Stimulated activated CD8-positive, alpha-beta memory T cell treated with anti-CD3 and anti-CD28 coated beads, Interleukin-7, amount 100 ng/mL, for 24 hours (primary cell): Measurements from ENCODE around the gene CHD8.

Experiments used
- DNase-seq: peaks from one replicate; pipeline ENCODE4 v3.0.0-alpha.2; 2020; ENCODE audit warnings: low read depth

The CHD8 gene

GRCh38 chr14:21369949-21370679 is 85.8 kb downstream of the CHD8 start:
- no peak for DNase-seq

- no peak for DNase-seq
Observed at GRCh38 chr14:21367582-21368144, 88.3 kb downstream of the CHD8 start.

- DNase-seq = no peak
Observed at GRCh38 chr14:21356511-21356910, 99.4 kb downstream of the CHD8 start.

- DNase-seq = no peak
Observed at GRCh38 chr14:21352587-21352986, 103.3 kb downstream of the CHD8 start.

- no peak for DNase-seq
Observed at GRCh38 chr14:21350539-21350938, 105.4 kb downstream of the CHD8 start.

GRCh38 chr14:21347201-21347600 is 108.7 kb downstream of the CHD8 start:
- DNase-seq = no peak

- DNase-seq = no peak
Observed at GRCh38 chr14:21346532-21347135, 109.3 kb downstream of the CHD8 start.

- DNase-seq = no peak
Observed at GRCh38 chr14:21343035-21343794, 112.7 kb downstream of the CHD8 start.
